ENCODE results near the gene GGACT.
"Not testable (repeated sequence)": the region's sequence is repeated elsewhere in the genome, so short reads cannot be mapped to it uniquely, and the experiment has no call there.

Gene GGACT

GRCh38 chr13:100528353-100528752 is 60.2 kb downstream of the GGACT start:
- no peak for DNase-seq

- DNase-seq = no peak
Observed at GRCh38 chr13:100527644-100528043, 60.9 kb downstream of the GGACT start.

GRCh38 chr13:100526318-100527000 is 62.1 kb downstream of the GGACT start:
- no peak for DNase-seq

DNA sequence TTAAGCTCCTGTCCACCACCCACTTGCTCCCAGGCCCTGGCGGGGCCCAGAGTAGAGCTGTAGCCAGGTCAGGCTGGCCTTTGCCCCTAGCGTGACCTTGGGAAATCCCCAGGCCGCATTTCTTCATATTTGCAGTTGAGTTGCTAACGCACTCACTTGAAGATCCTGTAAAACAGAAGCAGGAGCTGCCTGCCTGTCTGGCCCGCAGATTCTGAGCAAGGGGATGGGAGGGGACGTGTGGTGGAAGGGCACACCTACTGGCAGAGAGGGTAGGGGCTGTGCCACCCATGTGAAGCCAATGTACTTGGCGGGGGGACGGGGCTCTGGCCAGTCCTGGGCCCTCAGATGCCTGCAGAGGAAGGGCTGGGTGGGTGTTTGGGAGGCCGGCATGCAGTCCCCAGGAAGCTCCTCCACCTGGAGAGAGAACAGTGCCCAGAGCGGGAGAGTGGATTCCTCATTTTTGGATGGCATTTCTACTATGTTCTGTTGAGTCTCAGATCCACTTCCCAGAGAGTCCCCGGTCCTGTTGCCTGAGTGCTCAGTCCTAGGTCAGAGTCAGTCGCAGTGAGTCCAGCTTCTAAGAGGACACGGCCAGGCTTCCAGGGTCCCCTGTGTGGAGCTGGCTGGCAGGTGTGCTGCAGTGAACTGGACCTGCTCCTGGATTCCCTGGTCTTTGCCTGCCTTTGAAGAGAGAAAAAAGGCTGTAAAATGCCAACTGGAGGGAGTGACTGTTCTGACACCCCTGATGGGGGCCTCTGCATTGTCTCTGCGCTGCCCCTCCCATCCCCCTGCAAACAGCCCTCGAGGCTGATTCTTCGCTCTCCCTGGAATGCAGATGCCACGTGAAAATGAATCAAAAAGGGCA is 62.9 kb downstream of the GGACT start:
- DNase-seq = no peak

- not testable (repeated sequence) for DNase-seq
Observed at GRCh38 chr13:100524688-100525087, 63.9 kb downstream of the GGACT start.

- DNase-seq = no peak
Observed at GRCh38 chr13:100523981-100524386, 64.6 kb downstream of the GGACT start.

DNA sequence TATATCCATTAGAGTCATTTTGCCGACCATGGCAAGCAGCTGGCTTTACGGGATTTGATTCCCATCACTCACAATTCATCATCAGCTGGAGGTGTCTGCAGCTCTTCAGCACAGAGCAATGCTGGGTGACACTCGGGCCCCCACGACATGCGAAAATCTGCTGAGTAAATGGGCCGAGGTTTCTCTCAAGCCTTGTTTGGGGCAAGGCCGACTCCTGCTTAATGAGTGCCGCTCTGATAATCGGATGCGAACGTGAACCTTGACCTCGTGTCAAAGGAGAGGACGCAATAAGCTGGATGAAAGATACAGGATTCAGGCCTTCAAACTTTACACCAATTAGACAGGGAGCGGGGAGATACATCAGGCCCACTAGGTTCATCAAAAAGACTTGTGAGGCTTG is 65.2 kb downstream of the GGACT start:
- DNase-seq = no peak

- DNase-seq = no peak
Observed at GRCh38 chr13:100522618-100523309, 65.8 kb downstream of the GGACT start.

DNA sequence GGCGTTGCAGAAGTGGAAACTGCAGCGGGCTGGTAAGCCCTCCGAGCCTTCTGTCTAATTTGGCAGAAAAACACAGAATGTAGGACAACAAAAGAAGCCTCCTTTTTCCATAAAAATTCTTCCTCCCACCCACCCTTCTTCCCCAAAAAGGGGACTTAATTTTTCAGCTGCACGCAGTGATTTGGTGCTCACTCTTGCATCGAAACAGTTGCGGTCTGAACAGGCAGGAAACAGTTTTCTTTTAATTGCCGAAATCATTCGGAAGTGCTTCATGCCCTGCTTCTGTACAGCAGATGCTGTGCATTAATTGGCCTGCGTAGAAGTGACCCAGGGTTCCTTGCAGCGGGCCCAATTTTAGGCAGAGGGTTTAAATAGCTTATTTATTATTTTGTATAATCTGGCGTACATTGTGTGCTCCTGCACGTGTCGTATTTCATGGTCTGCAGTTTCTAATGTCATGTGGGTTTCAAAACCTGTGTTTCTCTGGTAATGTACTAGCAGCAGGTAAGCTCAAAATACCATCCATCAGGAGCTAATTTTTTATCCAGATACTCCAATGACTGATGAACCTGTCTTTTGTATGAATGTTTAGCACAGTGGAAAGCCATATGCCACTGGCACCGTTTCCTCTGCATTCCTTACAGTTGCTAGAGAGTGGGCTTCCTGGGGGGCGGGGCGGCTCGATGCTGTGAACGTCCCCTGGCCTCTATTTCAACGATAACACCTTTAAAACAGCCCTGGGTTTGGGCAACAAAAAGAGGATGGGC is 66.6 kb downstream of the GGACT start:
- DNase-seq = no peak

GRCh38 chr13:100520936-100521850 is 67.4 kb downstream of the GGACT start:
- DNase-seq = no peak

DNA sequence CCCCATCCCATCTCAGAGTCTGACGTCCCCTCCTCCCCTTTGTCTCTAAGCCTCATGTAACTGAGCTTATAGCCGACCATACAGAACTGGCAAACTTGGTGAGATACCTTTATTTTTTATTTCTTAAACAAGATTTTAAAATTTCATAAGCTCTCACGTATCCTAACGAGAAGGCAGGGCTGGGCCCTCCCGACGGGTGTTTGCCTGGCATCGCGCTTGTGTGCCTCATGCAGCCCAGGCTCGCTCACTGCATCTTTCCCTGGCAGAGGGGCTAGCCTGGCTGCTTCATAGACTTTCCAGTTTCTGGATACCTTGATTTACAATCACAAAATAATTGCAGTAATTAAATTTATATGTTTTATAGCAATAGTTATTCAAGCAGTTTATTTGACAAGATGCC is 69.0 kb downstream of the GGACT start:
- DNase-seq = no peak

DNA sequence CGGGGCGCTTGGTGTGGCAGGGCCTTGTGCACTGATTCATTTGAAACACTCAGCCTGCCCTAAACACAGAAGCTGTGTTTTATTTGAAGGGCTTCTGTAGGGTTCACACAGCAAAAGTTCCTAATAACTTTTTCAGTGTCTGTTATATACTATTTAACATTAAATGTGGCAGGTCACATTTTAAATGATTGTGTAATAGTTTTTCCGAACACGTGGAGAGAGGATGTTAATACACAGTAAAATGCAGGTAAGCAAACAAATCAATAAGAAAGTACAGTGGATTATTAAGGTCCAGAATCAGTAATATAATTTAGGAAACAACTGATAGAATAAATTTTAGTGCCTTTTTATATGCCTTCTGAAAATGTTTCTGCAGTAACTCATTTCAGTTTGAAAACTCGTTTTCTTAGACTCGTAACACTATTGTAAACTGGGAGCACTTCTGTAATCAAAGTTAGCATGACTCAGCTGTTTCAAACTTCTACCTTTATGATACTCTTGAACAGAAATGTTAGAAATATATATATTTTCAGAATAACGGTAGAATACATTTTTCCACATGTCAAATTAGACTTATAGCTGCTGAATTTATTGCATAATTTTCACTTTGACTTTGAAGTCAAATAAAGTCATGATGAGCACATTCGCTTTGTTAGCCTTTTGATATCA is 70.1 kb downstream of the GGACT start:
- DNase-seq = no peak

- DNase-seq = no peak
Observed at GRCh38 chr13:100517728-100518127, 70.9 kb downstream of the GGACT start.

DNA sequence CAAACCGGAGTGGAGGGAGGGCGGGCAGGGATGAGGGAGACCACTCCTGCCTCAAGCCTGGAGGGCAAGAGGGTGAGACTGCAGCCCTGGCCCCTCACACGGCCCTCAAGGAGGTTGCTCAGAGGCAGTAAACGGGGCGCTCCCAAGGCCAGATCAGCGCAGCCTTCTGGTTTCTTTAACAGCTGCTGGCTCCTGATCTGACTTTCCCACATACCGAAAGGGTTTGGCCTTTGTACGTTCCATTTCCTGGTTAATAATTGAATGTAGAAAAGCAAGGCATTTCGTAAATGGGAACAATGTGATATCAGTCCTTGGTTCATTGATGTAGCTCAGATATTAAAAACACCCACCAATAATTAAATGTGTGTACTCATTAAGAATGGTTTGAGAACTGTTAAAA is 71.5 kb downstream of the GGACT start:
- DNase-seq = no peak

- no peak for DNase-seq
Observed at GRCh38 chr13:100515410-100515800, 73.2 kb downstream of the GGACT start.

- DNase-seq = peak; percentile 83
Observed at GRCh38 chr13:100514788-100515409, 73.7 kb downstream of the GGACT start.

DNA sequence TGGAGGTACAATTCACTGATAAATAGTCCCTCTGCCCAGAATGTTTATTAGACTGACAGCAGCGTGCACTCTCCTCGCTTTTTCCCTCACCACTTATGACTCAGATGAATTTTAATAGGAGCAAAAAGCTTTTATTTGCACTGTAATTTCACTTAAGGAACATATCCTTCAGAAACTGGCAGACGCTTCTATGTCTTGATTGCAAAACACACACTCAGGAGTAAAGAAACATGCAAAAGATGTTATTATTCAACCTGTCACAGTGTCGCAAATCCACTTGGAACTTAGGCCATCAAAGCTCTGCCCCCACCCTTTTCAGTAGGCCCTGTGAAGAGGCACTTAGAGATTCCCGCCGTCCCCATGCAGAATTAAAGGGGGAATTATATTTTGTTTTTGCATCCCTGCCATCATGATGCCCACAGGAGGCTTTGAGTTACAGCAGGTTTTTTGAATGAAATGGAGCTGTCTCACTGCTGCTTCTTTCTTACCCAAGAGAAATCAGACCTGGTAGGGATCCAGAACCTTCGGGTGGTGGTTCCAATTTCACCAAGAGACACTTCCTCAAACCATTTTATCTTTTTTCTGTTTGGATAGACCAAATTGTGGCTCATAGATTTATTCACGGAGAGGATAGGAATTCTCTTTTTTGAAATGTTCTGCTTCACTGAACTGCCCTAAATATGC is 74.5 kb downstream of the GGACT start:
- peak; percentile 92 for DNase-seq

DNA sequence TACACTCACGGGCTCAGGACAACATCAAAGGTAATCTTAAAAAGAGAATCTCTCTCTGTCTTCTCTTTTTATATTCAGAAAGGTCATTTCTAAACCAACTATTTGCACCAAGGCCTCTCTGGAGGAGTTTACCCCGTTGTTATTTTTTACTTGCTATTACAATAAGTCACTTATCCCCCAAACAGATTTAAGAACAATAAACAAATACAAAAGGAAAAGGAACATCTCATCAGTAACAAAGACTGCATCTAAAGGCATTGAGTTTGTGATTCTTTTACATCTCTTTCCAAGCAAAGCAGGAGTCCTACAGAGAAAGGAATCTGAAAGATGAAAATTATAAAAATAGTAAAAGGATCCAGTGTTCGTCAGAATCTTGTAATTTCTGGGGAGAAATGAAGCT is 75.4 kb downstream of the GGACT start:
- DNase-seq = no peak

GRCh38 chr13:100512422-100512821 is 76.2 kb downstream of the GGACT start:
- DNase-seq = no peak

GRCh38 chr13:100511466-100511865 is 77.1 kb downstream of the GGACT start:
- DNase-seq = no peak
